GM19455 (cell line): ENCODE data around the gene MRPS12.
"Not testable (repeated sequence)": the region's sequence is repeated elsewhere in the genome, so short reads cannot be mapped to it uniquely, and the experiment has no call there.

ENCODE experiments used
- ATAC-seq: cut with Tn5 transposase; IDR thresholded peaks from one replicate; pipeline ENCODE4 v1.9.1; 2021; ENCODE audit not compliant: unreplicated experiment

The MRPS12 gene

DNA sequence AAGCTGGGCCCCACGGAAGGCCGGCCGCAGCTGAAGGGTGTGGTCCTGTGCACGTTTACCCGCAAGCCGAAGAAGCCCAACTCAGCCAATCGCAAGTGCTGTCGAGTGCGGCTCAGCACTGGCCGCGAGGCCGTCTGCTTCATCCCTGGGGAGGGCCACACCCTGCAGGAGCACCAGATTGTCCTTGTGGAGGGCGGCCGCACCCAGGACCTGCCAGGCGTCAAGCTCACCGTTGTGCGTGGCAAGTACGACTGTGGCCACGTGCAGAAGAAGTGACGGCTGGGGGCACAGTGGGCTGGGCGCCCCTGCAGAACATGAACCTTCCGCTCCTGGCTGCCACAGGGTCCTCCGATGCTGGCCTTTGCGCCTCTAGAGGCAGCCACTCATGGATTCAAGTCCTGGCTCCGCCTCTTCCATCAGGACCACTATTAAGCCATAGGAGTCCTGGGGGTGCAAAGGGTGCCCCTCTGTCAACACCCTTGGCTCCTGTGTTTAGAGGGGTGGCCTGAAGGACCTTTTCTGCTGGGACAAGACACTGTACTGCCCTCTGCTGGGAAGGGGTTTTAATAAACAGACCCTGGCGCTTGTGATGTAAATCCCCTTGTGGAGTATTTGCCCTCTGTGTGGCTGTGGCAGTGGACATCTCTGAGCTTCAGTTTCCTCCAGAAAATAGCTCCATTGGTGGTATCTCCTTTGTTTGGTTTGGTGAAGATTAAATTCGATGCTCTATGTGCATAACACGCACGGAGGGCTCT, 1.9 kb downstream of the MRPS12 start:
- no peak for ATAC-seq

DNA sequence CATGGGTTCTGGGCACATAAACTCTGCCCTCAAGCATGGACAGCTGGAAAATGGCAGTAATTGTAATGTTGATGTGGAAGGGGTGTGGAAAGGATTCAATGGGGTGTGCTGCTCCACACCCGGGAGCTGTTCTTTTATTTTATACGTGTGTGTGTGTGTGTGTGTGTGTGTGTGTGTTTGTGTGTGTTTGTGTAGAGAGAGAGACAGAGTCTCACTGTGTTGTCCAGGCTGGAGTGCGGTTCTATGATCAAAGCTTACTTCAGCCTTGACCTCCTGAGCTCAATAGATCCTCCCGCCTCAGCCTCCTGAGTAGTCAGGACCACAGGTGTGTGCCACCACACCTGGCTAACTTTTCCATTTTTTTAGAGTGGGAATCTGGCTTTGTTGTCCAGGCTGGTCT, 2.8 kb downstream of the MRPS12 start:
- no peak for ATAC-seq

DNA sequence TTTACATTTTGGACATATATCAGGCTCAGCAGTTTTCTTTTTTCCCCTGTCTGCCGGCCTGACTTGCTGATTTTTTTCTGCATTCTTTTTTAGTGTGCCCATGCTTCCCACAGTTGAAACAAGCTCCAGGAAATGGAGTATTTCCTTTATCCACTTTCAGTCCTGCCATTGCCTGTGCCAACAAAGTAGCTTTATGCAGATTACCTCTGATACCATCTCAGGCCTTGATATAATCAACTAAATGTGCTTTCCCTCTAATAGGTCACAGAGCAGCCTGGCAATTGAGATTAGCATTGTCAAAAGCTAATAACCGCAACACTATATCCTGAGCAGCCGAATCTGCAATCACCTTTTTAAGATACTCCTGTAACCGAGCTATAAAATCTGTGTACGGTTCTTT, 9.2 kb downstream of the MRPS12 start:
- ATAC-seq, result no peak

DNA sequence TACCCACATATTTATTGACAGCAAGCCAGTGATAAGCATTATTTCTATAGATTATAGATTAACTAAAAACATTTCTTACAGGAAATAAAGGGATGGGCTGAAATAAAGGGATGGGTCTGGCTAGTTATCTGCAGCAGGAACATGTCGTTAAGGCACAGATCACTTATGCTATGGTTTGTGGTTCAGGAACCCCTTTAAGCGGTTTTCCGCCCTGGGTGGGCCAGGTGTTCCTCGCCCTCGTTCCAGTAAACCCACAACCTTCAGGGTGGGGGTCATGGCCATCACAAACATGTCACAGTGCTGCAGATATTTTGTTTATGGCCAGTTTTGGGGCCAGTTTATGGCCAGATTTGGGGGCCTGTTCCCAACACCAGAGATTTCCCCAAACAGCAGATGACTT, 10.7 kb downstream of the MRPS12 start:
- not testable (repeated sequence) for ATAC-seq

DNA sequence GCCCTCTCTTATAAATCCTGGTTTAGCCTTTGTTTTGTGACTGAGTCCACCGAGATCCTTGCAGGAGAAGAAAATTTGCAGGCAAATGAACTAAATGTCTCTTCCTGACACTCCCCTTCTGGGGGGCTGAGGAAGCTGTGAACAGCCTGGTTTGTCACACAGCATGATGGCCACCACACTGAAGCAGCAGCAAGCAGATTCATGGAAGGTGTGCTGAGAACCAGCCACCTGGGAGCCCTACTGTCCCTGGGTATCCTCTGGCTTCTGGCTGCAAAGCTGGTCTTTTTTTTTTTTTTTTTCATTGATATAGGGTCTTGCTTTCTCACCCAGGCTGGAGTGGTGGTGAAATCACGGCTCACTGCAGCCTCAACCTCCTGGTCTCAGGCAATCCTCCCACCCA, 11.2 kb downstream of the MRPS12 start:
- no peak for ATAC-seq

DNA sequence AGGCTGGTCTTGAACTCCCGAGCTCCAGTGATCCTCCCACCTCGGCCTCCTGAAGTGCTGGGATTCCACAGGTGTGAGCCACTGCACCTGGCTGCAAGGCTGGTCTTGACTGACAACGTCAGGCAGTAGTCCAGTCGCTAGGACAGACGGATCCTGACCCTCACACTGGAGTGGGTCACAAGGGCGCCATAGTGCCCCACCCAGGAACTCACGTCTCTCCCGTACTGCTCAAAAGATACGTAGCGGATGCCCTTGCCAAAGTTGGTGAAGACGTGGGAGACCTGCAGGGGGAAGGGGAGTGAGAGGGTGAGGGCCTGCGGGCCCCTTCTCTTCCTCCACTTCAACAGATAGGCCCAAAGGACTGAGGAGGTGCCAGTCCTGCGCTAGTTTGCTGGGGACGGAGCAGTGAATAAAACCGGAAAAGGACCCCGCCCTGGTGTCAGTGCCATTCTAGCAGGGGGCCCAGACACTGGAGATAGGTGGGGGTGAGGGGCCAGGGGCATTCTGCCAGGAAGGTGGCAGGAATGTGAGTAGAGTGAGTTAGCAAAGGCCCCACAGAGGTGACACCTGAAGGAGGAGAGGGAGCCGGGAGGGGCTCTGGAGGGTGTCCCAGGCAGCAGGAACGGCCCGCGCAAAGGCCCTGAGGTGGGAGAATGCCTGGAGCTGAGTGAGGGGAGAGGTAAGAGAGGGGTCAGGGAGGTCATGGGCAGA, 11.9 kb downstream of the MRPS12 start:
- ATAC-seq, result no peak

DNA sequence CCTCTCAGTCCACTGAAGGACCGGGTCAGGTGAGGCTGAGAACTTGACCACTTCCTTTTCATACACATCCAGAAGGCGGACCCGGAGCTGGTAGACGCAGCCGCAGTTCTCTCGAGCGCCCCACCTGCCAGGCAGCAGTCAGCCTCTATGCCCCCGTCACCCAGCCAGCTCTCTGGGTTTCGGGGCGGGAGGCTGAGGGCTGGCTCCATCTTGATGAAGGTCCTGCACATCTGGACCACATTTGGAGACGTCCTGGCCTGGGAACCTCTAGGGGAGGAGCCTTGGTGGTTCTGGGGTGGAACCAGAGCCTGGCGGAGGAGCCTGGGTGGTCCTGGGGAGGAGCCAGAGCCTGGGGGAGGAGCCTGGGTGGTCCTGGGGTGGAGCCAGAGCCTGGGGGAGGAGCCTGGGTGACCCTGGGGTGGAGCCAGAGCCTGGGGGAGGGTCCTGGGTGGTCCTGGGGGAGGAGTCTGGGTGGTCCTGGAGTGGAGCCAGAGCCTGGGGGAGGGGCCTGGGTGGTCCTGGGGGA, 14.3 kb downstream of the MRPS12 start:
- ATAC-seq, result no peak

DNA sequence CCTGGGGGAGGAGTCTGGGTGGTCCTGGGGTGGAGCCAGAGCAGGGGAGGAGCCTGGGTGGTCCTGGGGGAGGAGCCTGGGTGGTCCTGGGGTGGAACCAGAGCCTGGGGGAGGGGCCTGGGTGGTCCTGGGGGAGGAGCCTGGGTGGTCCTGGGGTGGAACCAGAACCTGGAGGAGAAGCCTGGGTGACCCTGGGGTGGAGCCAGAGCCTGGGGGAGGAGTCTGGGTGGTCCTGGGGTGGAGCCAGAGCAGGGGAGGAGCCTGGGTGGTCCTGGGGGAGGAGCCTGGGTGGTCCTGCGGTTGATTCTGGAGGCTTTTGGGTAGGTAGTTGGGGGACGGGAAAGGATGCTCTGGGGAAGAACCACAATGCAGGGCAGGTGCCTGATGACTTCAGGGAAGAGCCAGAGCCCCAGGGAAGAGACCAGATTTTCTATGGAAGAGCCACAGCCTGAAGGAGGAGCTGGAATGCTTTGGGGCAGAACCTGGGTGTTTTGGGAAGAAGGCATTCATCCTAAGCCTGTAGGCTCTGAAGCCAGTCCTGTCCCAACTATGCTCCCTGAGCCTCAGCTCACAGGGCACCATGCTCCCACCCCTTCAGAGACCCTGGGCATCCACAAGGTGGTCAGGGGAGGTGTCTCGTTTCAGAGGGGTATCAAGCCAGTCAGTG, 15.0 kb downstream of the MRPS12 start:
- ATAC-seq, result no peak

DNA sequence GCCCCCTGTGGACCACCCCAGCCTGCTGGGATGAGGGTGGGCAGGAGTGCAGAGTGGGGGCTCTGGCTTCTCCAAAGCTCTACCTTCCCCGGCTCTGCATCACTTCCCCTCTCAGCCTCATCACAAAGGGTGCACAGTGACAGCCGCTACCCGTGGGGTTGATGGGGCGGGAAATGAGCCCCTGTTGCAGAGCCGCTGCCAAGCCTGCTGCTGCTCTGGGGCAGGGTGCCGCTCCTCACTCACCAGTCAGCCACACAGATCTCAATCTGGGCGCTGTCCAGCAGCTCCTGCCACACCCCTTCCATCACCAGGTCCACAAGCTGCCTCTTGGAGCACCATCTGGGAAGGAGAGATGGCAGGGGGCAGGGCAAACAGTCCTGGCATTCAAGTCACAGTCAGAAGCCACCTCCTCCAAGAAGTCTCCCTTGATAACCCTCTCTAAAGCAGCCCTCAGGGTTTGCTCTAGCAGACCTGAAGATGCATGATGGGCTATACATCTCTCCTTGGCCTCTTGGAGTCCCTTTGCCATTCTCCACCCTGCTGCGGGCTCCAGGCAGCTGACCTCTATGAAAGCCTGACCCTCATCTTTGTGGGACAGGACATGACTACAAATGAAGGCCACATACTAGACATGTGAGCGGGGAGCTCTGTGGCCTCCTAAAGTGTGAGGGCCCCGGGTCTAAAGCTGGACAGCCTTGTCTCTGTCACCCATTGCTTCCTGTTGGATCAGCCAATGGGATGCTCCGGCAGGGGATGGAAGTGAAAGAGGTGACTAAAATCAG, 15.7 kb downstream of the MRPS12 start:
- ATAC-seq, result no peak

DNA sequence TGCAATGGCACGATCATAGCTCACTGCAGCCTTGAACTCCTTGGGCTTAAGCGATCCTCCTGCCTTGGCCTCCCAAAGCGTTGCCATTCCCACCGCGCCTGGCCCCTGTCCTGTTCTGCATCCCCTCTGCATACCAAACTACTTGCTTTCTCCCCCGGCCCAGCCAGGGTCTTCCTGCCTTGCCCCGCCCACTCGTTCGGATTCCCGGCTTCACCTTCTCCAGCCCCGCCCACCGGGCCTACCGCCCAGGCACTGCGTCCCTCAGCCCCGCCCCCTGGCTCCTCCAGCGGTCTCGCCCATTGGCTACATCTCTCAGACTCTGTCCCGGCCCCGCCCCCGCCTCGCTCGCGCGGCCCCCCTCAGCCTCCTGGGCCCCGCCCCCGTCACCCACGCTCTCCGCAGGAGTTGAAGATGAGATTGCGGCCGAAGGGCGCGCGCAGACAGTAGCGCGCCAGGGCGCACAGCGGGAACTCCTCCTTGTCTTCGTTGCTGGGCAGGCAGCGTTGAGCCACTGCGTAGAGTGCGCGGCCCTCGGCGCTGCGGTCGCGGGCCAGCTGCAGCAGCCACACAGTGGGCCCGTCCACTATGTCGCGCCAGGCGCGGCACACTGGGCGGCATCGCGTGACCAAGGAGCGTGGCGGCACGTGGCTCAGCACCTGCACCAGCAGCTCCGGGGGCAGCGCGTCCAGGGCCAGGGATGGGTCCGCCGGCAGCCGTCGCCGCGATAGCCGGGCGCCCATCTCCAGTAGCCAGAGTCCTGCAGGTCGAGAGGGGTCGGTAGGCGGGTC, 19.0 kb downstream of the MRPS12 start:
- ATAC-seq, result no peak

DNA sequence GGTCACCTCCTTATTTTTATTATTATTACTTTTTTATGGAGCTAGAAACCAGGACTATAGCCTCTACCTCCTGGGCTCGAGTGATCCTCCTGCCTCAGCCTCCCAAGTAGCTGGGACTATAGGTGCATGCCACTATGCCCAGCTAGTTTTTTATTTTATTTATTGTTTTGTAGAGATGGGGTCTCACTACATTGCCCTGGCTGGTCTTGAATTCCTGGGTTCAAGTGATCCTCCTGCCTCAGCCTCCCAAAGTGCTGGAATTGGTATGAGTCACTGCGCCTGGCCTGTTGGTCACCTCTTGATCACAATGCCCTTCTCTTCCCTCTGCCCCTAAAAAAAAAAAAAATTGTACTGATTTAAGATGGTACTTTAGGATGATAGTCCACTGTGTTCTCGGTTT, 20.4 kb downstream of the MRPS12 start:
- ATAC-seq, result no peak

DNA sequence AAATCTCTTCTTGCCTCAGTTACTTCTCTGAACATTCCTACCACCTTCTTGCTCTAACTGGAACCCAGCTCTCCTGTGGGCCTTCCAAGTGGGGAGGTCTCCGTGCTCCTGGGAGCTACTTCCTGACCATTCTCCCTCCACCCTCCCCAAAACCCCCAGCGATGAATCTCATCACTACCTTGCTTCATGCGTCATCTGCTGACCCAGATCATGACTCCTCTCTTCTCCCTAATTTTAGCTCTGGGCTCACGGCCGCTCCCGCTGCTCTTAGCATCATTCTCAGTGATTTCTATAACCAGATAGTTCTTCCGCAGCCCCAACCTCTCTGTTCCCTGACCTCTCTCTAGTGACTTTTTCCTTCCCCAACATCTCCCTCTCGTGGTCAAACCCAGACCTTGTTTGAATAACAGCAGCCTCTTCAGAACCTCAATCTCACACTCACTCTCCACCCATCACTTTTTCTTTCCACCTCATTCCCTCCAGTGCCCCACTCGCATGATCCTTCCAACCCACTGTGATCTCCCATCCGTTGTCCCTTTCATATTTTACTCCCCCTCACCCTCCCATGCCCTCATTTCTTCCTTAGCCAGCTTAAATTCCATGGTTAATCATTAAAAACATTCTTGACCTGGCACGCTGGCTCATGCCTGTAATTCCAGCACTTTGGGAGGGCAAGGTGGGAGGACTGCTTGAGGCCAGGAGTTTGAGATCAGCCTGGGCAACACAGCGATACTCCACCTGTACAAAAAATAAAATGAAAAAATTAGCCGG, 21.8 kb downstream of the MRPS12 start:
- ATAC-seq, result no peak

DNA sequence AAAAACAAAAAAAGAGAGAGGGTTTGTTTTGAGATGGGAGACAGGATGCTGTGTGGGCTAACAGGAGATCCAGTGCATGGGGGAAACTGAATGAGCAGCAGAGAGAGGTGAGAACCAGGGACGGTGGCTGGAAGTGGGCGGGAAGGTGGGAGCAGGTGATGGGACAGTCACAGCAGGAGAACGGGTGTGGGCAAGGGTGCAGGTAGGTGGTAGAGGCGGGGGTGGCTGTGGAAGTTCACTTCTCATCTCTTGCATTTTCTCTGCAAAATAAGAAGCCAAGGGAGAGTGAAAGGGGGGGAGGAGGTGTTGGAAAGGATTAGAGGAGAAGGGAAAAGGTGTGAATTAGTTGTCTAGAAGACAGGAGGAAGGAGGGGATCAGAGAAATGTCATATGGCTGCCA, 22.9 kb downstream of the MRPS12 start:
- no peak for ATAC-seq

DNA sequence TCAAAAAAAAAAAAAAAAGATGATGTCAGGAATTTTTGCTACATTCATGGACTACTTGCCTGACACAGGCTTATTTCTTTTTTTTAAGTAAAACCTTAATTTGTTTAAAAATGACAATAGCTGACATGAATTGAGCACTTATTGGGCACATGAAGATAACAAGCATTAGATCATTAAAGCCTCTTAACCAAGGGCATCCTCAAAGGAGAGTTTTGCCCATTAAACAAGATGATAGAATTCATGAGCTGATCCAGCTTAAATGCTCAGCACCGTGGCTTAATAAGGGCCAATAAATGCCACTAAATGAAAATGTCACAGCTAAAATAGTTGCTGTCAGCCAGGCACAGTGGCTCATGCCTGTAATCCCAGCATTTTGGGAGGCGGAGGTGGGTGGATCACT, 25.5 kb downstream of the MRPS12 start:
- no peak for ATAC-seq

DNA sequence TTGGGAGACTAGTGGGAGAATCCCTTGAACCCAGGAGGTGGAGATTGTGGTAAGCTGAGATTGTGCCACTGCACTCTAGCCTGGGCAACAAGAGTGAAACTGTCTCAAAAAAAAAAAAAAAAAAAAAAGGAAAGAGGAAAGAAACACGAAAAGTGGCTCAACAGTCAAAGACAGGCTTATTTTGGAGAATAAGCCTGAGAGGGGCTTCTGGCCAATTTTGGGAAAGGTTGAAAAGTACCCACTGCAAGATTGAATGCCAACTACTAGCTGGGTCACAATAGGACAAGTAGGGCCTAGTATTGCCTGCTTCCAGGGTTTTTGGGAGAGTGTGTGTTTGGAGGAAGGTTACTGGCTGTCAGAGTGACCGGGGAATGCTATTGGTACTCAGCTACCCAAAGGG, 27.6 kb downstream of the MRPS12 start:
- ATAC-seq, result no peak

DNA sequence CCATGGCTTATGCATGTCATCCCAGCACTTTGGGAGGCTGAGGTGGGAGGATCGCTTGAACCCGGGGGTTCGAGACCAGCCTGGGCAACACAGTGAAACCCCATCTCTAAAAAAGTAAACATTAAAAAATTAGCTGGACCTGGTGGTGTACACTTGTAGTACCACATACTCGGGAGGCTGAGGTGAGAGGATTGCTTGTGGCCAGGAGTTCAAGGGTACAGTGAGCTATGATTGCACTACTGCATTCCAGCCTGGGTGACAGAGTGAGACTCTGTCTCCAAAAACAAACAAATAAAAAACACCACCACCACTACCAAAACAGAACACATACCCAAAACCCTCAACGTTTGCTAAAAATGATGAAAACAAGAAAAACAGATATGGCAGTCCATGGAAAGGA, 28.9 kb downstream of the MRPS12 start:
- no peak for ATAC-seq

DNA sequence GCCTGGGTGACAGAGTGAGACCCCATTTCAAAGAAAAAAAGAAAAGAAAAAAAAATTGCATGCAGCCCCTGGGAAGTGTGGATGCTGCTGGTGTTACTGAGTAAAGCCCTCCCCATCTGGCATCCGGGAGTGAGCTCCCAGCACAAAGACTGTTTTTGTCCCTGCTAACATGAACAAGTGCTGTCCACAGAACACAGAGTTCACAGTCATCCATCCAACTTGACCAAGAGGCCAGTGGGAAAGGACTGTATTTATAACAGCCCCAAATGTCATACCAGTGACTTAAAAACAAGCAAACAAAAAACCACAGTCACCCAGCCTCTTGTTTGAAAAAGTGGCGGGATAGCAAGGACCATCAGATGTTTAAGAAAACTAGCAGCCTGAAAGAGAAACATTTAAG, 34.0 kb downstream of the MRPS12 start:
- no peak for ATAC-seq

DNA sequence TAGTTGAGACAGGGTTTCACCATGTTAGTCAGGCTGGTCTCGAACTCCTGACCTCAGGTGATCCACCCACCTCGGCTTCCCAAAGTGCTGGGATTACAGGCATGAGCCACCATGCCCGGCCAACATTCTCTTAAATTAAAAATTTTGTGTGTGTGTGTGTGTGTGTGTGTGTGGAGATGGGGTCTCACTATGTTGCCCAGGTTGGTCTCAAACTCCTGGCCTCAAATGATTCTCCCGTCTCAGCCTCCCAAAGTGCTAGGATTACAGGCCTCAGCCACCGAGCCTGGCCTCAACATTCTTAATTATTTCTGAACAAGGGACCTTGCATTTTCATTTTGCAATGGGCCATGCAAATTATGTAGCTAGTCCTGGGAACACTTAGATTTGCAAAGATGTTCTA, 35.4 kb downstream of the MRPS12 start:
- not testable (repeated sequence) for ATAC-seq

DNA sequence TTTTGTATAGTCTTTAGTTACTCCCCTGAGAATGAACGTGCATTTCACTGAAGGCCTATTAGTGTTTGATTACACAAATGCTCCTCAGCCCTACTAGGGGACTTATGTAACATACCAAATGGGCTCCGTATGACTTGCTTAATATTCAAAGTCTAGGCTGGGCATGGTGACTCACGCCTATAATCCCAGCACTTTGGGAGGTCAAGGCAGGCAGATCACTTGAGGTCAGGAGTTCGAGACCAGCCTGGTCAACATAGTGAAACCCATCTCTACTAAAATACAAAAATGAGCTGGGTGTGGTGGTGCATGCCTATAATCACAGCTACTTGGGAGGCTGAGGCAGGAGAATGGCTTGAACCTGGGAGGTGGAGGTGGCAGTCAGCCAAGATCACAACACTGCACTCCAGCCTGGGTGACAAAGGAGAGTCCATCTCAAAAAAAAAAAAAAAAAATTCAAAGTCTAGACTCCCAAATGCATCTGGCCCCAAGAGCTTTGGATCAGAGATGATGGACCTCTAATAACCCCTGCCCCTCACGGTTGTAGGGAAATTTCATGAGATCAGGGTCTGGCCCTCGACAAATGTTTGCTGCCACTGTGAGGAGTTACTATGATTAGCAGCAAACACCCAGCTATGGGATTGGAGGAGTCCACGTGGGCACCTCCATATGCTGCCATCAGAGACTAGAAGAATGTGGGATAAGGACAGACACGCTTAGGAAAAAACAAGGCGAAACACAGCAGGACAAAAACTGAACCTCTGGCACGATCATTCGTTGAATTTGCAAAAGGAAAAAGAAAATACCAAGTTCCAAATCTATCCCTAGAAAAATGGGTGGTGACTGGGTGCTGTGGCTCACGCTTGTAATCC, 40.2 kb downstream of the MRPS12 start:
- no peak for ATAC-seq
